ENCODE measurements around the gene ERBB4. TPM values are rescaled to one million over a fixed set of nuclear protein-coding genes. Genes with fewer than 3 reads are reported as not detected.

ERBB4 gene
- total and polyA plus RNA-seq, 10 of the 15 experiments (the other 5 are each of a cell fraction or from before 2014, with no cell fraction given), result under 0.01 to 0.23 (median 0.01) TPM; not detected in 4

DNA sequence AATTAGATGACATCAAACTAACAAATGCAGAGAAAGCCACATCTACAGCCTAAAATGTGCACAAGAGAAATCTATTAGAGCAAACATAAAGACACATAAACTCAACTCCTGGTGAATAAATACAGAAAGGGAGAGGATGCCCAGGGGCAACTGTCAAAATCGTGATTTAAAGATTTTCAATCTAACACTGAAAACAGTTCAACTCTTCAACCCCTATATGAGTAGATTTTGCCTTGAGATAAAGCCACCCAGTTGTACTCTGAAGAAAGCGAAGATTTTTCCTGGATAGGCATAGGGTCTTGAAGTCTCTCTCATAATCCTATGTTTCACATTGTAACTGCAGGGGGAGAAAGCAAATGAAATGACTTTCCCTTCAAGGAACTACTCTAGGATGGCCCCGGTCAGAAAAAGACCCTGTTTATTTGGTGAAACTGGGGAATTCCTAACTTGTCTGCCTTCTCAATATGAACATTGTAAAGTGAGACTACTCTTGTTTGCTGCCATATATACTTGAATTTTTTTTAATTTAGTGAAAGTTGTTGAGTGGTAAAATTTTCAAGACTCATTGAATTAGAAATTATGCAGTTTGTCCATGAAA is 226.7 kb downstream of the ERBB4 start:
- H4K20me1 ChIP-seq (ENCODE audit: control insufficient read depth, insufficient read depth), result no peaks in the 10 kb centered on the region
- H3K4me2 ChIP-seq (ENCODE audit: control insufficient read depth, insufficient read depth), result no peak overlapping the region
- H3K27me3 ChIP-seq (replicated peaks in 1 of 2; ENCODE audit: control insufficient read depth in 2 of 2, insufficient read depth in 2 of 2, low read length in 1 of 2), result no peaks in the 10 kb centered on the region
- ChIA-PET POLR2A (no interaction called here), CTCF (no interaction called here), SMC1A (ENCODE audit: uncharacterized antibody, unreplicated experiment) (no interaction called here), RAD21 (ENCODE audit: unreplicated experiment) (no interaction called here)
- in situ Hi-C loops (cut with MboI) (no loop called here), intact Hi-C loops (cut with micrococcal nuclease; ENCODE audit: unreplicated experiment) (no loop called here)
- ATAC-seq, result peak; percentile 42
- no peak for FAIRE-seq
- no peaks in the 10 kb centered on the region for H3K36me3 ChIP-seq (ENCODE audit: control insufficient read depth in 2 of 2, insufficient read depth in 2 of 2, low read length in 1 of 2)
- WGBS (ENCODE audit: insufficient coverage, insufficient replicate concordance, low lambda C conversion rate, missing lambda C conversion rate), result 2% methylated on average over 3 of the region's 3 CpGs
- BruUV-seq (replicated peaks), result no TSS peak
- no peaks in the 10 kb centered on the region for H3K9me3 ChIP-seq (replicated peaks; ENCODE audit: control insufficient read depth, insufficient read depth, low read length)
- H3K9ac ChIP-seq (ENCODE audit: control insufficient read depth, insufficient read depth, low read length), result no peak overlapping the region
- no peak overlapping the region for H3K27ac ChIP-seq (ENCODE audit: control insufficient read depth, insufficient read depth)
- no peak overlapping the region for H2AFZ ChIP-seq (ENCODE audit: control insufficient read depth, low read depth, low read length)
- H3K4me1 ChIP-seq (ENCODE audit: control insufficient read depth, insufficient read depth, low read length), result no peaks in the 10 kb centered on the region
- H3K4me3 ChIP-seq, result no peak overlapping the region
- no peak for TF ChIP-seq SIN3A (IDR thresholded peaks at IDR 0.05; ENCODE audit: low read depth, low read length)
- TF ChIP-seq NFYB (IDR thresholded peaks at IDR 0.05; ENCODE audit: insufficient read depth, low read depth, low read length), result no peak
- no peak for TF ChIP-seq SUZ12 (IDR thresholded peaks at IDR 0.05; ENCODE audit: unreplicated experiment)
- no peak for TF ChIP-seq PRDM15 (CRISPR knock-in tag; IDR thresholded peaks at IDR 0.05)
- TF ChIP-seq NR2F1 (conservative IDR thresholded peaks at IDR 0.05), result no peak
- no peak for TF ChIP-seq E4F1 (IDR thresholded peaks at IDR 0.05; ENCODE audit: borderline replicate concordance, partially characterized antibody)
- TF ChIP-seq KDM1A (IDR thresholded peaks at IDR 0.05; ENCODE audit: borderline replicate concordance), result no peak
- no peak for TF ChIP-seq MYC (IDR thresholded peaks at IDR 0.05; ENCODE audit: insufficient read depth, insufficient read length, insufficient replicate concordance, low read length, severe bottlenecking)
- TF ChIP-seq, protein P1, sequence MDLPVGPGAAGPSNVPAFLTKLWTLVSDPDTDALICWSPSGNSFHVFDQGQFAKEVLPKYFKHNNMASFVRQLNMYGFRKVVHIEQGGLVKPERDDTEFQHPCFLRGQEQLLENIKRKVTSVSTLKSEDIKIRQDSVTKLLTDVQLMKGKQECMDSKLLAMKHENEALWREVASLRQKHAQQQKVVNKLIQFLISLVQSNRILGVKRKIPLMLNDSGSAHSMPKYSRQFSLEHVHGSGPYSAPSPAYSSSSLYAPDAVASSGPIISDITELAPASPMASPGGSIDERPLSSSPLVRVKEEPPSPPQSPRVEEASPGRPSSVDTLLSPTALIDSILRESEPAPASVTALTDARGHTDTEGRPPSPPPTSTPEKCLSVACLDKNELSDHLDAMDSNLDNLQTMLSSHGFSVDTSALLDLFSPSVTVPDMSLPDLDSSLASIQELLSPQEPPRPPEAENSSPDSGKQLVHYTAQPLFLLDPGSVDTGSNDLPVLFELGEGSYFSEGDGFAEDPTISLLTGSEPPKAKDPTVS (IDR thresholded peaks at IDR 0.05; ENCODE audit: low read depth, low read length), result no peak
- H3K79me2 ChIP-seq (ENCODE audit: control insufficient read depth, insufficient read depth, low read length), result no peaks in the 10 kb centered on the region
- no peak for DNase-seq (ENCODE audit: low read depth, low spot score)
